ENCODE results near the gene ZNF283.
"Not testable (repeated sequence)": the region's sequence is repeated elsewhere in the genome, so short reads cannot be mapped to it uniquely, and the experiment has no call there.

Gene ZNF283

DNA sequence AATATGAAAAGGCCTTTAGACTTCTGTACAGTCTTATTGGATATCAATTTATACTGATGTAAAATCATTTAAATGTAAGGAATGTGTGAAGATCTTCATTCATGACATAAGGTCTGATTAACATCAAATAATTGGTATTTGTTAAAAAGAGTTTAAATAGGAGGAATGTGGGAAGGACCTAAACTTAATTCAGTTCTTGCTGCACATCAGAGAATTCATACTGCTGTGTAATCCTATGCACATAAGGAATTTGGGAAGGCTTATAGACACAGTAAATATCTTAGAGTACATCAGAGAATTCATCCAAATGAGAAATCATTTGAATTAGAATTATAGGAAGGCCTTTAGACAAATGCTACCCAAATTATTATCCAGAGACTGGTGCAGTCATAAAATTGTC lies 21.7 kb downstream of the ZNF283 start:
- H3K9me3 ChIP-seq (ENCODE audit: control insufficient read depth, insufficient read depth, low read length) = peaks cover 39% of the 10 kb centered on the region; the same call in 1 of the 2 replicates
- H4K20me1 ChIP-seq (ENCODE audit: control insufficient read depth, insufficient read depth, low read depth, low read length) = no peaks in the 10 kb centered on the region
- no peaks in the 10 kb centered on the region for H3K27me3 ChIP-seq (ENCODE audit: control insufficient read depth, low read length)
- H3K36me3 ChIP-seq (ENCODE audit: control insufficient read depth, low read length) = no peaks in the 10 kb centered on the region
- H3F3A ChIP-seq (ENCODE audit: control insufficient read depth, insufficient read depth) = no peaks in the 10 kb centered on the region
- H3K79me2 ChIP-seq (ENCODE audit: control insufficient read depth, low read length) = no peaks in the 10 kb centered on the region
- no peaks in the 10 kb centered on the region for H3K9me2 ChIP-seq (replicated peaks; ENCODE audit: control insufficient read depth, low read length)
- no peak overlapping the region for H3K27ac ChIP-seq (ENCODE audit: low read depth, low read length)
- H3K4me2 ChIP-seq (ENCODE audit: low read length) = no peak overlapping the region
- TF ChIP-seq EZH2phosphoT487 (IDR thresholded peaks at IDR 0.05; ENCODE audit: borderline replicate concordance, low read length) = no peak
- TF ChIP-seq, protein P1, sequence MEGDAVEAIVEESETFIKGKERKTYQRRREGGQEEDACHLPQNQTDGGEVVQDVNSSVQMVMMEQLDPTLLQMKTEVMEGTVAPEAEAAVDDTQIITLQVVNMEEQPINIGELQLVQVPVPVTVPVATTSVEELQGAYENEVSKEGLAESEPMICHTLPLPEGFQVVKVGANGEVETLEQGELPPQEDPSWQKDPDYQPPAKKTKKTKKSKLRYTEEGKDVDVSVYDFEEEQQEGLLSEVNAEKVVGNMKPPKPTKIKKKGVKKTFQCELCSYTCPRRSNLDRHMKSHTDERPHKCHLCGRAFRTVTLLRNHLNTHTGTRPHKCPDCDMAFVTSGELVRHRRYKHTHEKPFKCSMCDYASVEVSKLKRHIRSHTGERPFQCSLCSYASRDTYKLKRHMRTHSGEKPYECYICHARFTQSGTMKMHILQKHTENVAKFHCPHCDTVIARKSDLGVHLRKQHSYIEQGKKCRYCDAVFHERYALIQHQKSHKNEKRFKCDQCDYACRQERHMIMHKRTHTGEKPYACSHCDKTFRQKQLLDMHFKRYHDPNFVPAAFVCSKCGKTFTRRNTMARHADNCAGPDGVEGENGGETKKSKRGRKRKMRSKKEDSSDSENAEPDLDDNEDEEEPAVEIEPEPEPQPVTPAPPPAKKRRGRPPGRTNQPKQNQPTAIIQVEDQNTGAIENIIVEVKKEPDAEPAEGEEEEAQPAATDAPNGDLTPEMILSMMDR (IDR thresholded peaks at IDR 0.05; ENCODE audit: low read depth, low read length, poor library complexity, severe bottlenecking) = no peak
- no peak overlapping the region for H3K4me3 ChIP-seq (ENCODE audit: low read length)
- no peaks in the 10 kb centered on the region for H3K4me1 ChIP-seq (ENCODE audit: control insufficient read depth, low read length)

DNA sequence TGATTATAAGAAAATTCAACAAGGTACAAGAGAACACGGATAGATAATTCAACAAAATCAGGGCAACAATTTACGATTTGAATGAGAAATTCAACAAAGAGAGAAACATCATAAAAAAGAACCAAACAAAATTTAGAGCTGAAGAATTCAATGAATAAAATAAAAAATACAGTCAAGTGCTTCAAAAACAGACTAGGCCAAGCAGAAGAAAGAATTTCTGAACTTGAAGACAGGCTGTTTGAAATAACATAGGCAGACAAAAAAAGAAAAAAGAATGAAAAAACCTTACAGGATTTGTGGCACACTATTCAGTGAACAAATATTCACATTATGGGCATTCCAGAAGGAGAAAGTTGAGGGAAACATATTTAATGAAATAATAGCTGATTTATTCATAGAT lies 31.1 kb downstream of the ZNF283 start:
- Histone ChIP-seq H3K4me2 (ENCODE audit: low read length) (no peak overlapping the region), H3K9me2 (replicated peaks; ENCODE audit: control insufficient read depth, low read length) (no peaks in the 10 kb centered on the region), H3K9me3 (ENCODE audit: control insufficient read depth, insufficient read depth, low read length) (peaks cover 11% of the 10 kb centered on the region; the same call in 1 of the 2 replicates), H3K36me3 (ENCODE audit: control insufficient read depth, low read length) (no peaks in the 10 kb centered on the region), H3K79me2 (ENCODE audit: control insufficient read depth, low read length) (no peaks in the 10 kb centered on the region), H3K27ac (ENCODE audit: low read depth, low read length) (no peak overlapping the region), H3K4me1 (ENCODE audit: control insufficient read depth, low read length) (no peaks in the 10 kb centered on the region), H3K27me3 (ENCODE audit: control insufficient read depth, low read length) (no peaks in the 10 kb centered on the region), H4K20me1 (ENCODE audit: control insufficient read depth, insufficient read depth, low read depth, low read length) (no peaks in the 10 kb centered on the region), H3K4me3 (ENCODE audit: low read length) (no peak overlapping the region), H3F3A (ENCODE audit: control insufficient read depth, insufficient read depth) (no peaks in the 10 kb centered on the region)
- TF ChIP-seq, protein P1 (IDR thresholded peaks at IDR 0.05; ENCODE audit: low read depth, low read length, poor library complexity, severe bottlenecking) = no peak
- TF ChIP-seq EZH2phosphoT487 (IDR thresholded peaks at IDR 0.05; ENCODE audit: borderline replicate concordance, low read length) = no peak

DNA sequence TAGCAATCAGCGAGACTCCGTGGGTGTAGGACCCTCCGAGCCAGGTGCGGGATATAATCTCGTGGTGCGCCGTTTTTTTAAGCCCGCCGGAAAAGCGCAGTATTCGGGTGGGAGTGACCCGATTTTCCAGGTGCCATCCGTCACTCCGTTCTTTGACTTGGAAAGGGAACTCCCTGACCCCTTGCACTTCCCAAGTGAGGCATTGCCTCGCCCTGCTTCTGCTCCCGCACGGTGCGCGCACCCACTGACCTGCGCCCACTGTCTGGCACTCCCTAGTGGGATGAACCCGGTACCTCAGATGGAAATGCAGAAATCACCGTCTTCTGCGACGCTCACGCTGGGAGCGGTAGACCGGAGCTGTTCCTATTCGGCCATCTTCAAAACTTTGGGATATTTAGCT lies 39.8 kb downstream of the ZNF283 start:
- H3K27me3 ChIP-seq (ENCODE audit: control insufficient read depth, low read length); H3K9me2 ChIP-seq (replicated peaks; ENCODE audit: control insufficient read depth, low read length); H3K36me3 ChIP-seq (ENCODE audit: control insufficient read depth, low read length); H3K4me1 ChIP-seq (ENCODE audit: control insufficient read depth, low read length); H3K9me3 ChIP-seq (ENCODE audit: control insufficient read depth, insufficient read depth, low read length); H4K20me1 ChIP-seq (ENCODE audit: control insufficient read depth, insufficient read depth, low read depth, low read length); H3F3A ChIP-seq (ENCODE audit: control insufficient read depth, insufficient read depth); H3K4me2 ChIP-seq (ENCODE audit: low read length); H3K27ac ChIP-seq (ENCODE audit: low read depth, low read length); H3K79me2 ChIP-seq (ENCODE audit: control insufficient read depth, low read length); H3K4me3 ChIP-seq (ENCODE audit: low read length): not testable (repeated sequence)

DNA sequence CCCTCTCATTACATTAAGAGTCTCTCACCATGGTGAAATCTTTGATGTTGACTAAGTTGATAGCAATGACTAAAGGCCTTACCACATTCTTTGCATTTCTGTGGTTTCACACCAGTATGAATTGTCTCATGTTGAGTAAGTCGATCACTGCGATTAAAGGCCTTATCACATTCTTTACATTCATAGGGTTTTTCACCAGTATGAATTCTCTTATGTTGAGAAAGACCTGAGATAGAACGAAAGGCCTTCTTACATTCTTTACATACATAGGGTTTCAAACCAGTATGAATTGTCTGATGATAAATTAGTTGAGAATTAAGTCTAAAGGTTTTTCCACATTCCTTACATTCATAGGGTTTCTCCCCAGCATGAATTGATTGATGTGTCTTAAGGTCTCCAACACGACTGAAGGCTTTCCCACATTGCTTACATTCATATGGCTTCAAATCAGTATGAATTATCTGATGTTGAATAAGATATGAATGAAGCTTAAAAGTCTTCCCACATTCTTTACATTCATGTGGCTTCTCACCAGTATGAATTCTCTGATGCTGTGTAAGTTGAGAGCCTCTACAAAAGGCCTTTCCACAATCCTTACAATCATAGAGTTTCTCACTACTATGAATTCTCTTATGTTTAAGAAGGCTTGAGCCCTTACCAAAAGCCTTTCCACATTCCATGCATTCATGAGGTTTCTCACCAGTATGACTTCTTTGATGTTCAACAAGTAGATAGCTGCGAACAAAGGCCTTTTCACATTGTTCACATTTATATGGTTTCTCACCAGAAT lies 45.6 kb downstream of the ZNF283 start:
- H3F3A ChIP-seq (ENCODE audit: control insufficient read depth, insufficient read depth) = no peaks in the 10 kb centered on the region
- no peaks in the 10 kb centered on the region for H3K79me2 ChIP-seq (ENCODE audit: control insufficient read depth, low read length)
- H3K27ac ChIP-seq (ENCODE audit: low read depth, low read length) = no peak overlapping the region
- no peak overlapping the region for H3K4me2 ChIP-seq (ENCODE audit: low read length)
- H3K4me1 ChIP-seq (ENCODE audit: control insufficient read depth, low read length) = no peaks in the 10 kb centered on the region
- H3K9me3 ChIP-seq (ENCODE audit: control insufficient read depth, insufficient read depth, low read length) = peaks cover 28% of the 10 kb centered on the region
- H3K36me3 ChIP-seq (ENCODE audit: control insufficient read depth, low read length) = no peaks in the 10 kb centered on the region
- H3K27me3 ChIP-seq (ENCODE audit: control insufficient read depth, low read length) = no peaks in the 10 kb centered on the region
- no peaks in the 10 kb centered on the region for H4K20me1 ChIP-seq (ENCODE audit: control insufficient read depth, insufficient read depth, low read depth, low read length)
- no peaks in the 10 kb centered on the region for H3K9me2 ChIP-seq (replicated peaks; ENCODE audit: control insufficient read depth, low read length)
- H3K4me3 ChIP-seq (ENCODE audit: low read length) = no peak overlapping the region
- TF ChIP-seq, protein P1 (IDR thresholded peaks at IDR 0.05; ENCODE audit: low read depth, low read length, poor library complexity, severe bottlenecking) = no peak
- no peak for TF ChIP-seq EZH2phosphoT487 (IDR thresholded peaks at IDR 0.05; ENCODE audit: borderline replicate concordance, low read length)

Data from DOHH2 (cell line).